ENCODE measurements around the gene EXOC3L2. TPM values are rescaled to one million over a fixed set of nuclear protein-coding genes. Genes with fewer than 3 reads are reported as not detected.

The EXOC3L2 gene
- total RNA-seq, 1 experiment from 2014 or later = 0.61 TPM

DNA sequence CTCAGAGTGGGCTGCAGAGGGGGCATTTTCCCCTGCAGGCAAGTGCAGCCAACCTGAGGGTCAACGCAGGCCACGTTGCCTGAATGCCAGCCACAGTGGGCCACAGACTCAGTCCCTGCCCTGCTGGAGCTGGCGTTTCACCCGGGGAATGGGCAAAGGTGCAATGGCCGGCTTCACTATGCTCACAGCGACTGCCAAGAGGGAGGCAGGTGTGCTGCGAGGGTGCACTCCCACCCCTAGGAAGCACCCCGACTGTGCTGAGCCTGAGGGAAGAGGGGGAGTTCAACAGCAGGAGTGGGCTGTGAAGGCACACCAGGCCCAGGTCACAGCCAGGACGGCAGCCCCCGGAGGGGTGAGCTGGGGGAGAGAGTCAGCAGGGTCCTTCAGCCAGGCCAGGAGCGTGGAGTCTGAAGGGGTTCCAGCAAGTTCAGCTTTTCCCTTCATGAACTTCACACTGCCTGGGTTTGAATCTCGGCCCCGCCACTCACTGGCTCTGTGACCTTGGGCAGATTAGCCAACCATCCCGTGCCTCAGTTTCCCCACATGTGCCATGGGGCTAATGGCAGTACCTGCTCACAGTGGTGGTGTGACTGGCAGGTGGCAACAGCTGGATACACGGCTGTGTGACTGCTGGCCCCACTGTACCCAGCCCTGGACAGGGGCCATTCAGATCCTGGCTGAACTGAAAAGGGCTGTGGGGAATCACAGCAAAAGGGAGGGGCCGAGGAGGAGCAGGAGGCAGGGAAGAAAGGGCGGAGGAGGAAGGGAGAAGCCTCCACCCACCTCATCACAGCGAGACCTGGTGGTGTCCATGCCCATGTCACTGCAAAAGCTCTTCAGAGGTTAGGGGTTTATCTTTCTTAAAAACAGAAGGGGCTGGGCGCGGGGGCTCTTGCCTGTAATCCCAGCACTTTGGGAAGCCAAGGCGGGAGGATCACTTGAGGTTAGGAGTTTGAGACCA is 74.8 kb downstream of the EXOC3L2 start:
- H3K27me3 Mint-ChIP-seq (ENCODE audit: low read depth) = 0 out of 2 replicates have a peak, but pooled peaks cover 3% of the 10 kb centered on the region
- Histone ChIP-seq H4K91ac (ENCODE audit: insufficient read length, low read depth, low read length) (no peak overlapping the region), H2BK12ac (ENCODE audit: insufficient read length, low read depth, low read length) (no peak overlapping the region), H3K4ac (ENCODE audit: low read depth, low read length) (no peak overlapping the region), H2AK5ac (ENCODE audit: insufficient read length, low read length) (no peak overlapping the region), H2AFZ (ENCODE audit: low read length) (no peak overlapping the region), H3K23ac (ENCODE audit: insufficient read length, low read depth, low read length) (no peak overlapping the region), H2BK15ac (ENCODE audit: low read depth, low read length) (no peak overlapping the region), H3K79me1 (ENCODE audit: insufficient read depth, low read depth, low read length, poor library complexity, severe bottlenecking) (no peaks in the 10 kb centered on the region), H2BK20ac (ENCODE audit: low read depth, low read length, poor library complexity, severe bottlenecking) (no peak overlapping the region), H3K4me1 (ENCODE audit: insufficient read depth, low read length) (no peaks in the 10 kb centered on the region), H3K56ac (ENCODE audit: insufficient read length, low read depth, low read length) (no peak overlapping the region), H2BK5ac (ENCODE audit: insufficient read length, low read length) (no peak overlapping the region), H3K18ac (ENCODE audit: insufficient read length, low read depth, low read length) (no peak overlapping the region), H3K4me2 (ENCODE audit: insufficient read depth, insufficient read length, low read length) (no peak overlapping the region), H4K5ac (ENCODE audit: insufficient read length, low read depth, low read length) (no peak overlapping the region), H4K8ac (replicated peaks; ENCODE audit: insufficient read length, low read depth, low read length) (no peak overlapping the region), H3K27me3 (ENCODE audit: insufficient read depth, low read length) (no peaks in the 10 kb centered on the region), H3K23me2 (ENCODE audit: insufficient read length, low read depth, low read length, poor library complexity, severe bottlenecking) (no peaks in the 10 kb centered on the region), H3K27ac (ENCODE audit: insufficient read length, low read depth, low read length) (no peak overlapping the region), H3K79me2 (ENCODE audit: insufficient read depth, low read length) (no peaks in the 10 kb centered on the region; the same call in 1 of the 2 replicates), H3T11ph (ENCODE audit: low read length) (no peak overlapping the region), H3K14ac (ENCODE audit: insufficient read depth, low read length) (no peak overlapping the region), H3K9ac (ENCODE audit: extremely low read depth, insufficient read length, low read length) (no peak overlapping the region), H4K20me1 (ENCODE audit: control insufficient read depth, insufficient read depth, insufficient read length) (no peaks in the 10 kb centered on the region), H3K9me3 (ENCODE audit: control insufficient read depth, low read depth, low read length) (no peaks in the 10 kb centered on the region), H2BK120ac (ENCODE audit: low read depth, low read length, poor library complexity, severe bottlenecking) (no peak overlapping the region)
- H3K4me3 Mint-ChIP-seq = no peak overlapping the region
- WGBS (ENCODE audit: extremely low coverage, insufficient read length, low lambda C conversion rate) = no CpG with 5 or more reads among the region's 21 CpGs
- peaks cover 2 to 8% of the 10 kb centered on the region in 2 experiments for H3K4me1 Mint-ChIP-seq
- TF ChIP-seq, protein P1, sequence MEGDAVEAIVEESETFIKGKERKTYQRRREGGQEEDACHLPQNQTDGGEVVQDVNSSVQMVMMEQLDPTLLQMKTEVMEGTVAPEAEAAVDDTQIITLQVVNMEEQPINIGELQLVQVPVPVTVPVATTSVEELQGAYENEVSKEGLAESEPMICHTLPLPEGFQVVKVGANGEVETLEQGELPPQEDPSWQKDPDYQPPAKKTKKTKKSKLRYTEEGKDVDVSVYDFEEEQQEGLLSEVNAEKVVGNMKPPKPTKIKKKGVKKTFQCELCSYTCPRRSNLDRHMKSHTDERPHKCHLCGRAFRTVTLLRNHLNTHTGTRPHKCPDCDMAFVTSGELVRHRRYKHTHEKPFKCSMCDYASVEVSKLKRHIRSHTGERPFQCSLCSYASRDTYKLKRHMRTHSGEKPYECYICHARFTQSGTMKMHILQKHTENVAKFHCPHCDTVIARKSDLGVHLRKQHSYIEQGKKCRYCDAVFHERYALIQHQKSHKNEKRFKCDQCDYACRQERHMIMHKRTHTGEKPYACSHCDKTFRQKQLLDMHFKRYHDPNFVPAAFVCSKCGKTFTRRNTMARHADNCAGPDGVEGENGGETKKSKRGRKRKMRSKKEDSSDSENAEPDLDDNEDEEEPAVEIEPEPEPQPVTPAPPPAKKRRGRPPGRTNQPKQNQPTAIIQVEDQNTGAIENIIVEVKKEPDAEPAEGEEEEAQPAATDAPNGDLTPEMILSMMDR (conservative IDR thresholded peaks at IDR 0.05) = no peak
- no peaks in the 10 kb centered on the region for H3K9me3 Mint-ChIP-seq
- no peak for DNase-seq
- H3K36me3 Mint-ChIP-seq (ENCODE audit: insufficient read depth in 1 of 3, low read depth in 3 of 3) = no peaks in the 10 kb centered on the region; a peak in 1 of 7 replicates
- H3K27ac Mint-ChIP-seq = no peak overlapping the region

All from H9 (cell line).